Measurements from ENCODE around the gene AMN. TPM values are rescaled to one million over a fixed set of nuclear protein-coding genes. Genes with fewer than 3 reads are reported as not detected.

AMN gene
- total RNA-seq, 1 donor from 2014 or later: 204 TPM

DNA sequence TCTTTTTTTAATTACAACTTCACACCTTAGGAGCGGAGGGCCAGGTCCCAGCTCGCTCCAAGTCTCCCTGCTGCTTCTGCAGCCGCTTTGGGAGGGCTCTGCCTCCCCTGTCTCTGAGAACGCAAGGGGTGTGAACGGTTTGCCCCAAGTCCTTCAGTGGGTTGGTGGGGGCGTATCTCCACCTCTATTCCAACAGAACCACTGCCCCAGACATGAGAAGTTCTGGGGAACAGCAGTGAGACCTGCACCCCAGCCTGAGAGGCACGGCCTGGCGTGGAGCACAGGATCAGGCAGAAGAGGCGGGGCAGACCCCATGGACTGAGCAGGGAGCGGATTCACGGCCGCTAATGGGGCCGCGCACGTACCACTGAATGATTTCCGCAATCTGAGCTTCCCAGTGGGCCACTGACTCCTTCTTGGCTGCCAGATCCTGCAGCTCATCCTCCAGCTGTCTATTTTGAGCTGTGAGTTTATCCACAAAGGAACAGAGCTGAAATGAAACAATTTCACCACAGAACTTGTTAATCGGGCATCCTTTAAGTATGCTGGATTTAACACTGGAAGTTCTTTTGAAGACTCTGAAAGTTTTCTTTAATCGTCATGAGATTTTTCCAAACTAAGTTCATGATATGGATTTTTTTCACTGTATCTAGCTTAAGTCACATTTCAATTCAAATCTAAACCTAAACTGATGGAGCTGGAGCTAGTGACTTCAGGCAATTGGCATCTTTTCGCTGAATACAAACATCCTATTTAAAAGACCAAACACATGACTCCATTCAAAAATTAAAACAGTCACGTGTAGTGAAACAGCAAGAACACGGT lies 44.4 kb downstream of the AMN start:
- no peak for DNase-seq (ENCODE audit: low spot score)

DNA sequence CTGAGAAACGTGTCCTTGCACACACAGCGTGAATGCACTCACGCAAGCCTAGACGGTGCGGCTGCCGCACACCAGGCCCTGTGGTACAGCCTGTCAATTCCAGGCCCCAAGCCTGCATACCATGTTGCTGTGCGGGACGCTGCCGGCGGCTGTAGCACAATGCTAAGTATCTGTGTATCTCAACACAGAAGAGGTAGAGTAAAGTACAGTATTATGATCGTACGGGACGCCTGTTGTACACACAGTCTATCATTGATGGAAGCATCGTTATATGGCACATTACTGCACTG lies 45.0 kb downstream of the AMN start:
- no peak for DNase-seq (ENCODE audit: low spot score)

DNA sequence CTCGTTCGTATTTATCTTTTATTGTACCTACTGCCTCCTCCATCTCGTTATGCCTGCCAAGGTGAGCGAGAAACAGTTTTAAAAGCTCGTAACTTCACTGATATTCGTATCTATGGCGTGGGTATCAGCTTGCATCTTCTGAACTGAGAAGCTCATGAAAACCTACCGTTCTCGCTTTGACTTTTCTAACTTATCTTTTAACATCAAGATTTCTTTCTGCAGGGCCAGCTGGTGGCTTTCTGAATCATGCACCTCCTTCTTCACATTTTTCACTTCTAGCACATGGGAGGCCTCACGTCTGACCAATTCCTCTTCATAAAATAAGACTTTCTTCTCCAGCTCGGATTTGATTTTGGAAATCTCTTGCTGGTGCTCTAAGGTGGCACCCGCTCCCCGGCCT lies 45.8 kb downstream of the AMN start:
- DNase-seq (ENCODE audit: low spot score): no peak

DNA sequence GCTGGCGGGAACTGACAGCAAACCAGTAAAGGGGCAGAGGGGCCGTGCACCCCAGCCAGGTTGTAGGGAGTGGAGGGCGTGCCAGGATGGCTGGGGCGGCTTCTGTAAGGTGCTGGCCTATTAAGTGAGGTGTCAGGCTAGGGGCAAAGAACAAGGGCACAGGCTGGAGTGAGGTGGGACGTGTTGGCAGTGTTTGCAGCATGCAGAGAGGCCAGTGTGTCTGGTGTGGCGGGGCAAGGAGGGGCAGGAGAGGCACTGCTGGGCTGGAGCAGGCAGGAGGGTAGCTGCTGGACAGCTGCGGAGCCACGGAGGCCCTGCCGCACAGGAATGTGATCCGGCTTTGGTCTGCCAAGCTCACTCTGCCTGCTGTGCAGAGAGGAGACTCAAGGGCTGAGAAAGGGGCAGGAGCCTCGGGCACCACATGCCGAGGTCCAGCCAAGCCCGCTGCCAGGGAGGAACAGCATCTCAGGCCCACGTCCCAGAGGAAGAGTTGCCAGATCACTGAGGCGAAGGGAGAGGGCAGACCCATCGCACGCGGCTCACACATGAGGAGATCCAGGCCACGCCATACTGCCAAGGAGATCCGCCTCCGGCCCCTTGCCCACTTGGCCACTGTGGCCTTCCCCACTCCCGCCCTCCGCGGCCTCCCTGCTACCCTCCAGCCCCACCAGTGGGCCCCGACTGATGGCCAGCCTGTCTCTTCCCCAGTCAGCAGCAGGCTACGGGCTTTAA lies 46.8 kb downstream of the AMN start:
- no peak for DNase-seq (ENCODE audit: low spot score)

DNA sequence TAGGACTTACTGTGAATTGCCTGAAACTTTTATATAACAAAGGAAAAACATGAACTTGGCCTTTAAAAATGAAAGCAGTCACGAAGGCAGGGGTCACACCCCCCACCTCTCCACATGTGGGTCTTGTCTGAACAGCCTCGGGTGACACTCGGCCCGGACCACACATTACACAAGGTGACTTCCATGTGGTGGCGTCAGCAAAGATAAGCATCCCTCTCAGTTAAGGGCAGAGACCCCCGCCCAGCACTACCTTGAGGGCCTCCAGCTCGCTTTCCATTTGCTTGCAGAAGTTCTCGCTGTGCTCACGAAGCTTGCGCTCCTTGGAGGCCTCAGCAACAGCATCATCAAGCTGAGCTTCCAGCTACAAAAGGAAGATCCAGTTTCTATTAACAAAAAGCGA lies 47.4 kb downstream of the AMN start:
- no peak for DNase-seq (ENCODE audit: low spot score)

DNA sequence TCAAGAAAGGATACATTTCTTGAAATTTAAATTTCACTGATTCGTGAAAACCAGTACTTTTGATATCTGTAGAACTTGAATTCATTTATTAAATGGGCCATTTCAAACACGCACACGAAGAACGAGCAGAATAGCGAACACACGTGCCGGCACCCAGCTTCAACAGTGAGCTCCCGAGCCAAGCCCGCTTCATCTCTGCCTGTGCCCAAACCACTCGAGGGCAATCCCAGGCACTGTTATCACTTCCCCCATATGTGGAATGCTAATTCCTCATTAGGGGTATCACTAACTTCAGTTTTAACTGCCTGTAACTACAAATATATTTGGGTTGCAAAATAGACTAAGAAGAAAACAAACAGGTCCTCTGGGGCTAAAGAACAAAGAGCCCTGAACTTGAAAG lies 48.0 kb downstream of the AMN start:
- no peak for DNase-seq (ENCODE audit: low spot score)

DNA sequence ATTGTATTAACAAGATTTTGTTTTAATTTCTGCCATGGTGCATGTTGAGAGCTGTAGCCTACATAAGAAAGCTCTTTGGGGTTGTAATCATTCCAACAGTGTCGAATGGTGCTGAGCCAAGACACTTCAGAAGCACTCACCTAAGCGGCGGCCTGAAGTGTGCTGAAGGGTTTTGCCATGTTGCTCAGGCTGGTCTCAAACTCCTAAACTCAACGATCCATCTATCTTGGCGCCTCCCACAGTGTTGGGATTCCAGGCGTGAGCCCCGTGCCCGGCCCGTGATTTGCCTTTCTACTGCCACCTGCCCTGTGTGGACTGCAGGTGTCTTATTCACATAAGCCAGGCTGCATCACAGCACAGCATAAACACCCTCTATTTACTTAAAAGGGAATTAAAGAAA lies 48.9 kb downstream of the AMN start:
- DNase-seq (ENCODE audit: low spot score): no peak

DNA sequence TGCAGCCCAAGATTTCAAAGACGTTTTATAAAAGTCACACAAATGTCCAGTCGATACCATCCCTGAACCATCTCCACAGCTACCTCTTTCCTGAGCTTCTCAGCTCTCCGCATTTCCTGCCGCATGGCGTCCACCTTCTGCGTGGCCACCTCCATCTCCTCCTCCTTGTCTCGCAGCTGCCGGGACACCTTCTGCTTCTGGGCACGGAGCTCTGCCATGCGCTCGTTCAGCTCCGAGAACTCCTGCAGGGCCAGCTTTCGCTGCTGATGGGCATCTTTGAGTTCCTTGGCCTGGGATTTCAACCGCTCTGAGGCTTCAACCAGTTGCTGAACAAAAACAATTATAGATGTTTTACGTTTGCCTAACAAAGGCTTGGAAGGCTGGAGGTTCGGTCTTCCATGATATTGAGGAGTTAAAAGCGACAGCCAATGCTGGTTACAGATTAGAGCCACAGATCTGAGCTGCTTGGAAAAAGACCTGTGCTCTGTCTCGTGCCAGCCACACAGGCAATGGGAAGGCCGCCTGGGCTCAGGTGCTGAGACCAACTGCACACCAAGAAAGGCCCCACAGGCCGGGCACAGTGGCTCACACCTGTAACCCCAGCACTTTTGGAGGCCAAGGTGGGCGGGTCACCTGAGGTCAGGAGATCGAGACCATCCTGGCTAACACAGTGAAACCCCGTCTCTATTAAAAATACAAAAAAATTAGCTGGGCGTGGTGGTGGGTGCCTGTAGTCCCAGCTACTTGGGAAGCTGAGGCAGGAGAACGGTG lies 49.6 kb downstream of the AMN start:
- no peak for DNase-seq (ENCODE audit: low spot score)

DNA sequence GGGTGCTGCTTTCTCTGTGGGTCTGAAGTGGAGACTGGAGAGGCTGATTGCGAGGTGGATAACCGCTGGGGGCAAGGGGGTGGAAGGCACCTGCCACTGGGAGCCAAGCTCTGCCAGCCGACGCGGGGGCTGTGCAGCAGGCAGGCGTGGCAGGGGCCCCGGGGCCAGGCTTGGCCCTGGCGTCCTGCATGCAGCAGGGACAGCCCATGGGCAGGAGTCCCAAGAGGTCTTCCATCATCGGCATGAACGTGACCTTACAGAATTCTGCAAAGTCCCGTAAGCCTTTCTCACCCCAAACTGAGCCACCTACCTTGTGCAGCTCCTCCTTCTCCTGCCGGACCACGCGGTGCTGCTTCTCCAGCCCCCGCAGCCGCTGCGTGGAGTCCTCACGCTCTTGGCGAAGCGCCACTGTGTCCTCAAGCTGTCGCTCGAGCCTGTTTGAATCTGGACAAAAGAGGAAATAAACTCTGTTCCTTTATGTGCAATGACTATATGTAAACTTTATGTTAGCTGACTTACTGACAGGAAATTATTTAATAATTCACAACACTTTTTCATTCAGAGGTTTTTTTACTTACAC lies 51.3 kb downstream of the AMN start:
- no peak for DNase-seq (ENCODE audit: low spot score)

DNA sequence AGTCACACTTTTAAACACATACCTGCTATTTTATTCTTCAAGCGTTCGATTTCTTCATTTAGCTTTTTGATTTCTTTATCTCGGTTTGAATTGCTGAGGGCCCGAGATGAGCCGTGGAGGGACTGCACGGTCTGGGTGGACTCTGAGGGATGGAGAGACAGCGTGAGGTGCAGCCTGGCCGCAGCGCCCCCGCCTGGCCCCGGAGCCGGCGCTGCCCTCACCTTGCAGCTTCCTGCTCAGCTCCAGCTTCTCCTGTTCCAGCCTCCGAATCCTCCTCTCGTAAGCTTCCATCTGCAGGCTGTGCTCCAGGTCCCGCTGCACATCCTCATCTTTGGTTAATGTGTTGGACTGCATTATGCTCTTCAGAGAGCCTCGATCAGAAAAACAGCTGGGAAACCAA lies 53.2 kb downstream of the AMN start:
- no peak for DNase-seq (ENCODE audit: low spot score)

DNA sequence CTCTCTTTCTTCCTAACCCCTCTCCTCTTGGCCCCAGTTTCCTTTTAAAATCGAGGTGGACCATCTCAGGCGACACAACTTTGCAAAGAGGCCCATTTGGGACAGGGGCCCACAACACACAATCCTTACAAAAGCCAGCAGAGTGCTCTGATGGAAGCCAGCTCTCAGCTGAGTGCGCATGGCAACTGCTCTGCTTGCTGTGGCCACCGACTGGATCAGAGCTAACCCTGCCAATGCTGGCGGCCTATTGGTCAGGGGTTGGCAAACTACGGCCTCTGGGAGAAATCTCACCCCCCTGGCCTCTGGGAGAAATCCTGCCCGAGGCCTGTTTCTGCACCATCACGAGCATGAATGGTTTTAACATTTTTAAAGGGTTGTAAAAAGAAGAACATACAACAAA lies 55.0 kb downstream of the AMN start:
- DNase-seq (ENCODE audit: low spot score): no peak

DNA sequence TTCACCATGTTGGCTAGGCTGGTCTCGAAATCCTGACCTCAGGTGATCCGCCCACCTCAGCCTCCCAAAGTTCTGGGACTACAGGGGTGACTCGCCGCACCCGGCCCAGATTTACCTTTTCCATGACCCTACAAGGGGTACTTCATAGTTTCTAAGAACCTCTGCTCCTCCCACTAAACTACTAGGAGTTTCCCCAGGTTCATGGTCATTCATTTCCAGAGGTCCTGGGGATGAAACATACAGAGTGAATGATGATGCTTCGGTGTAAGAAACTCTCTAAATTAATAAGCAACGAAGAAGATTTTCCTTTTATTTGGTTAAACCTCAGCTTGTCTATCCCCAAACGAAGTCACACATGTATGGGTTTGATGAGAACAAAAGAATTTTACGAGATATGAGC lies 56.9 kb downstream of the AMN start:
- no peak for DNase-seq (ENCODE audit: low spot score)

DNA sequence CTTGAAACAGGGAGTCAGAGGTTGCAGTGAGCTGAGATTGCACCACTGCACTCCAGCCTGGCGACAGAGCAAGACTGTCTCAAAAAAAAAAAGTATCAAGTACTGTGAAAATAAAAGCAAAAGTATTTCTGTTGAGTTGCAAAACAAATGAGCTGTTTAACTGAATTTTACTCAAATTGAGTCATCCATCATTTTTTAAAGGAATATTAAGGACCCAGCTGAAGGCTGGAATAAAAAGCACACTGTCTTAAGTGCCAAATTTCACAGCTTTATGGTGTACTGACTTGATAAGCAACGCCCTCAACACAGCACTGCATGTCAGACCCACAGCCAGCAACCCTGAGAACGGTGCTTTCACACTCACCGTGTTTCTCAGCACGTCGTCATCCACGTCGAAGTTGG lies 57.9 kb downstream of the AMN start:
- DNase-seq (ENCODE audit: low spot score): no peak

Other genes starting within 250 kb of the AMN start
- gene TRAF3, start 145.2 kb upstream of the AMN start, total RNA-seq: 17.0 TPM
- 165 TPM for gene CDC42BPB, start 134.9 kb downstream of the AMN start, total RNA-seq
- gene LBHD2, start 161.5 kb downstream of the AMN start, total RNA-seq: 0.60 TPM
- 22.9 TPM for gene EXOC3L4, start 172.1 kb downstream of the AMN start, total RNA-seq
- 133 TPM for gene TNFAIP2, start 200.8 kb downstream of the AMN start, total RNA-seq

Measured in mucosa of gallbladder (tissue), 1 donor.